SK-N-MC (cell line): ENCODE results near the gene DOK3.

Source experiments
- EZH2 ChIP-seq: fragments of 200-600 bp; sonication (generic); IDR thresholded peaks from one replicate; pipeline ENCODE4 v1.6.1; 2017; ENCODE audit warnings: antibody characterized with exemption
- FOXP2 ChIP-seq: optimal IDR thresholded peaks from 2 replicates; pipeline ENCODE3; 2011; ENCODE audit warnings: mild to moderate bottlenecking, moderate library complexity; ENCODE audit not compliant: insufficient read depth; ENCODE audit errors: extremely low read length, control extremely low read depth
- POLR2AphosphoS5 ChIP-seq: IDR thresholded peaks from 2 replicates; pipeline ENCODE4 v1.6.1; 2012; ENCODE audit warnings: mild to moderate bottlenecking, low read depth, low read length, borderline replicate concordance

DNA sequence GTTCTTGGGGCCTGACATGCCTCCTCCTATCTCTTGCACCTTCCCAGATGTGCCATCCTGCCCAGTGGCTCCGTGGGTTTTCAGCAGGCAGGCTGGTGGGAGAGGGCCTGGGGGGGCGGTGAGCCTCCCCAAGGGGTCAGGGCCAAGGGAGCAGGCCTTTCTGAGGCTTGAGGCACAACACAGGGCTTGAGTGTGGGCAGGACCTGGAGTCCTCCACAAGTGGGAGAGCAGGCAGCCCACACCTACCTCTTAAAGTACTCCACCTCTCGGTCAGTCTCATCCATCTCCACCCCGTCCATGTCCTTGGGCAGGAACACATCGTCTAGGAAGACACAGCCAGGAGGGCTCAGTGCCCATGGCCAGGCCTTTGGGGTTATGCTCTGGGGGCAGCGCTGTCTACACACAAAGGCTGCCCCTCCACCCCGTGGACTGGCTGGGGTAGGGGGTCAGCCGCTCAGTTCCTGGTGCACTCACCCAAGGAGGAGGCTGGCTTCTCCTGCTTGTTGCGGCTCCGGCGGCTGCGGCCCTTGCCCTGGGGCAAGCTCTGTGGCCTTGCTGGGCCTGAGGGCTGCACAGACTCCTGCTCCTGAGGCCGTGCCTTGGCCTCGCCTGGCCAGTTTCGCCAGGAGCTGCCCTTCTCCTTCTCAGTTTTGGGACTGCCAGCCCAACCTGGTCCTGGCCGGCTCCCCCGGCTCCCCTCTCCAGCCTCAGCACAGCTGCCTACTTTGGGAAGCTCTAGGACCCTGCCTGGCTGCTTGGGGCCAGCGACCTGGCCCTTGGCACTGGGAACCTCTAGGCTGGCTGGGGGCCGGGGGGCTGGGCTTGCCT is 14.3 kb upstream of the DOK3 start:
- no peak for TF ChIP-seq EZH2
- no peak for TF ChIP-seq POLR2AphosphoS5
- no peak for TF ChIP-seq FOXP2
